ENCODE measurements around the gene BABAM2.

The BABAM2 gene

DNA sequence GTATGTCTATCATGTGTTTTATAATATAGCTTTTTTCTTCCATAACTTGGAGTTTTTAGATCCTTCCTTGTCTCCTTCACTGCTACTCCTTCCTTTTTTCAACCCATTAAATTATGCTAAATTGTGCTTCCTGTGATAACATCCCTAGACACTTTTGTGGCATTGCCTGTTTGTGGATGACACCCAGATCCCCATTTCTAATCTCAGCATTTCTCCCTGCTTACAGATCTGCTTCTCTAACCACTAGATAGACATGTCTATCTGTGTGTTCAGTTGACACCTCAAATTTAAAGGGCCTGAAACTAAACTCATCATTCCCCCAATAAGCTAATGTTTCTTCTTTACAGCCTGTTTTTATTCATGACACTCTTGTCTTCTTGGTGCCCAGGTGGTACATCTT, 244.8 kb downstream of the BABAM2 start:
- DNase-seq = no peak

DNA sequence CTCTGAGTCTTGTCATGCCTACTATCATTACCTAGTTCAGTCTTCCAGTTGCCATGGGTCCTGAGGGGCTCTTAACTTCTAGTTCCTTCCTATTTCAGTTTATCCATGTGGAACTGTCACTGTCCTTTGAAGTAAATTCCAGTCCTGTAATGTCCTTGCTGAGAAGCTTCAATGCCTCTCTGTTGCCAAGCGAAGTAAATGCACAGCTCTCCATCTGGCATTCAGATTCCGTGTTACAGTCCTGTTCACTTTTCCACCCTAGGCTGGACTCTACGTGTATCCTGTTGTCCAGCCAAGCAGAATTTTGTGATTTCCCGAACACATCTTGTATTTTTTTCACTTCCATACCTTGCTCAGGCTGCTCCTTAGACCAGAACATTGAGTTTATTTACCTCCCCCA, 245.3 kb downstream of the BABAM2 start:
- no peak for DNase-seq

DNA sequence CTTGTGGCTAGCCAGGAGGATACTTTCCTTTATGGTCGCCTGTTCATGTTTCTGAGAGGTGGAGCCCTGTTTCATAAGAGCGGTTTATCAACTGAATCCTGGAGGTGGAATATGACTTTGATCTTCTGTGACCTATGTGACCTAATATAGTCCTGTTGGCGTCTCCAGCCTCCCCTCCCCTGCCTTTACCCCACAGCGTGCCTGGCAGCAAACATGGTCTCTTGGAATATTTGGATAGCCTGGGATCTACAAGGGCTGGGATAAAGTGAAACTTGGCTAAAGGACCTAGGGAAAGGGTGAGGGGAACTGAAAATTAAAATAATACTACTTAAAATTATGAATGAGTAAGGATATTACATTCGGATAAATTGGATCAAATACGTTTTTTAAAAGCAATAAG, 246.0 kb downstream of the BABAM2 start:
- no peak for DNase-seq

DNA sequence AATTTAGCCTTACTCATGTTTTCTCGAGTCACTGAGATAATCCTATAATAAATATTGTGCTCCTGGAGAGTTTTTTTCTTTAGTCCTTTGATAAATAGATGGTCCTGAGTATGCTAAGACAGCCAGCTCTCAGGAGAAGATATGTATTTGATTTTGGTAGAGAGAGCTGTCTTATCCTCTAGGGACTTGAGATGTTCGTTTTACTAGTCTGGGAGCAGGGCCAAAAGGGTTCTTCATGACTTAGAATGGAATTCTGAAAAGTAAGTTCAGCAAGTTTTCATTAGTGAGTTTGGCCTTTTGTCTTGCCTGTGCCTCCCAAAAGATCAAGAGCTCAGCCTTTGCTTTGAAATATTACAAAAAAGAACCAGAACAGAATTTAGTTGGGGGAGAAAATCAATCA, 246.7 kb downstream of the BABAM2 start:
- no peak for DNase-seq

DNA sequence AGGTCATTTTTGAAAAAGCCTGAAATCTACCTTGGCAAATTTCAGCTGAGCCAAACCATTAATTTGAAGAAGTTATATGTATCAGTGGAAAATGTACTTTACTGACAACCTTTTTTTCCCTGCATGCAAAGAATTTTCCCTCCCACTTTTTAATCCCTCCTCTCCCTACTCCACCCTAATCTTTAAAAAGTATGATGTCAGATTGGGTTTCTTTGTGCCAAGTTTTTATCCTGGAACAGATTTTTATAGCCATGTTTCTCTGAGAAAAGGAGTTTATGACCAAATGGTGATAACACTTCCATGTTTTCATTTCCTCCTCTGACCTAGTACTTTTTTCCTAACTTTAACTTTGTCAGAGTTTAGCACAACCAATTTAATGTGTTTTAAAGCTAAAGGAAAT, 251.9 kb downstream of the BABAM2 start:
- DNase-seq = no peak

DNA sequence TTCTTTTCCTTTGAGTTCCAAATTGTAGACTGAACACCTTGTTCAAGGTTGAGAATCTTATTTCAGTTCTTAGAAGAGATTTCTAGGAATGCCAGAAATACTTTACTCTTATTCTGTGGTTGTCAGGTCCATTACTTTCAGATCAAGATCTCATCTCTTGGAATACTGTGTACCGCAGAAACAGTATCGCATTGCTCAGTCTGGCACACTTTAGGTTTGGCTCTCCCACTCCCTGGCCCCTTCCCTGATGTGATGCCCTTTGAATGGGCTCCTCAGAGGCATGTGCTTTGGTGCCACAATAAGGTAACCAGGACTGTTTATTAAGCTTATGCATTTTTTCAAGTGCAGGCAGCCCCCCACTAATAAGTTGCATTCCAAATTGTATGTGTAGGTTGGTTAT, 257.5 kb downstream of the BABAM2 start:
- DNase-seq = no peak

DNA sequence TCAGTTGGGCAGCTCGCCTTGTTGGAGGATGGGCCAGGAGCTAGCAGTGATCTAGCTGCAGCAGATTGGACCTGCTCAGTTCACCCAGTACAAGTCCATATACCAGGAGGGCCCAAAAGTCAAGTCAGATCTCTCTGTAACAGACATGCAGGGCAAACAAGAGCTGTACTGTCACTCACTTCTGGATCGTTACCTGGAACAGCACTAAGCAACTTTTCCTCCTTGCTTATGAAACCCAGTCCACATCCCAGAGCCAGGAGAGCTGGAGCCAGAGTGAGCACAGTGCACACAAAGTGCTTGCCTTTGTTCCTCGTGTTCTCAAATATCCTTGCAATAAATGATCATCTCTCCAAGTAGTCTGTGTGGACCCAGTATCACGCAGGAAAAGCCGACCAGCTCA, 258.0 kb downstream of the BABAM2 start:
- DNase-seq = no peak

DNA sequence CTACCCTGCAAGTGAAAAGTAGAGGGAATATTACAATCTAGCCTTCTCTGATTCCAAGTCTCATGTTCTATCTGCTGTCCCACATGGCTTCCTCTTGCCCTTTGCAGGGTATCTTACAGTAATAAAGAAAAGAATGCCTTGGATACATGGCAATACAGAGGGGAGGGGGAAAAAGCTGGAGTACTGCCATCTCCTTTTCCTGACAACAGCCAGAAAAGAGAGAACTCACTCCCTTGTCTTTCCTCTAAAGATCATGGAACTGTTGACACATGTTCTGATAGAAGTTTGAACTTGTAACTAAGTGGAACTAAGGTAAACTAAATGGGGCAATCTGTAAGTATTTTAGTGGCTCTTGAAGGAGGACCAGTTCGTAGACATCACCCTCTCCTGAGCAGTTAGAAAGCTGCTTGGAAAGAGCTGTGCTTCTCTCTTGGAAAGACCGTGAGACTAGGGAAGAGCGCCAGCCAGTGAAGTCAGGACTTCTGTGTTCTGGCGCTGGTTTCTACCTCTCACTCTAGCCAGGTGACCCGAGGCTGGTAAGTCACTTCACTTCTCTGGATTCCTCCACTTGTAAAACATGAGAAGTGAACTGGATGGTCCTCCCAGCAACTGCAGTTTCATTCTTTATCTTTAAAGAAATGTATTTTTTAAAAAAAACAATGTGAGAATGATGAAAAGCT, 259.8 kb downstream of the BABAM2 start:
- no peak for DNase-seq

DNA sequence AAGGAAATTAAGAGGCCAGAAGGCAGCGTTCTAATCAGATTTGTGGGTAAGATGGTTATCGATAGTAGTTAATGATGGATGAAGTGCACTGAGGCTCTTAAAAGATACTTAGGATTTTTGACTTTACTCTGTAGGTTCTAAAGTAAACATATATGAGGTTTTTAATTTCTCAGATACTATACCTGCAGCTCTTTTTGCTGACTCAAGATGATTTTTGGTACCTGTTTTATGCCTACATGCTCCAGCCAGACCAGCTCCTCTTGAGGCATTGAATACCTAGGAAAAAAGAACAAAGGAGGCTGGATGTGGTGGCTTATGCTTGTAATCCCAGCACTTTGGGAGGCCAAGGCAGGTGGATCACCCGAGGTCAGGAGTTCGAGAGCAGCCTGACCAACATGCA, 260.5 kb downstream of the BABAM2 start:
- no peak for DNase-seq

DNA sequence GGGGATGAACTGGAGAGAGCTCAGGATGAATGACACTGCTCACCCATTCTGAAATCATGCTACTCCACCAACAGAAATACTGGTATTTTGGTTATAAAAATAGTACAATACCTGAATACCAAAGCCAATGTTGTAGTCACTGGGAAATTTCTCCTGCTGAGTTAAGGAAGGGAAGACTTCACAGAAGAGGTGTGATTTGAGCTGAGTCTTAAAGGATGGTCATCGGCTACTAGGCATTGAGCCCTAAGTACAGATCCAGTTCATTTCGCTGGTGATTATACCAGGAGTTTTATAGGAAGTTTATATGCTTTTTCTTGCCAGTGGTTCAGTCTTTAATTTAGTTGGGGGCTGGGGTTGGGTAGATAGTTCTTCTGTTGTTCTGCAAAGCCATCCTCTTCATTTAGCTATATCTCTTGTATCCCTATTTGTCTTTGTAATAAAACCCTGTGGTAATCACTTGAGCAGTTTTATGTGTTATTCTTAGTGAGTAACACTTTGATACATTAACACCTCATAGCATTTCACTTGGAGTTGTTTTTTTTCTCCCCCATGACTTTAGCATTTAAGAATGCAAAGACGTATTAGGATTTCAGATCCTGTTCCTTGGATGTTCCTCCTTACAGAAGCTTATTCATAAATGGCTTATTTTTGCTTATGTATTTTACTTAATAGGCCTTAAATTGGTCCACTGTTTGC, 262.2 kb downstream of the BABAM2 start:
- DNase-seq = no peak

DNA sequence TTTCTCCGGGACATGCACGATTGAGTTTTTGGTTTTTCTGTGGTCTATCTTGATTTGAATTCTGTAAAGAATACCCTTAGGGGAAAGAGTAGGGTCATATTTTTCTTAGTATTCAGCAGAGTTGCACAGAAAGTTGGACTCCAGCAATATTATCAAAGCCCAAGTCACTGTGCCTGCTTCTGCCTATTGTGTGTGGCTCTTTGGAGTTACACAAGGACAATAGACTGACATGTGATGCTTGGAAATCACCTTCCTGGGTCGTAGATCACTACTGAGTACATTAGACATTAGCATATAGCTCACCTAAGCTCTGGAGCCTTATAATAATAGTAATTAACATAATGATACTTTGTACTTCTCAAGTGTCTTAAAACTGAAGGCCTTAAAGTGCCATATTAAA, 263.3 kb downstream of the BABAM2 start:
- no peak for DNase-seq

DNA sequence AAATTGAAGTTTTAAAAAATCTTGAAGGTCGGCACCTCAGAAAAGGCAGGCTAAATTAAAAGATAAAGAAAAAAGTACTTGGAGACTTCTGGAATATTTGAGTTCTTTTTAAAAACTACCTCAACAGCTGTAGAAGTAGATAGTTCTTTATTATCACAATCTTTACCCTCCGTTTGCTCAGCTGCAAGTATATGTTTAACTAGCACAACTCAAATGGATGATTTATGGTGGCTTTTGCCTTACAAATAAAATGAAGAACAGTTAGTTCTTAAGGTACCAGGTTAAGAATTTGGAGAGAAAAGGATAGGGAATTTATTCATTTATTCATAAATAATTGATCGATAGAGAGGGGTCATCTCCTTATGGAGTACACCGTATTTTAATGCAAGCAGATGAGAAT, 264.6 kb downstream of the BABAM2 start:
- no peak for DNase-seq

DNA sequence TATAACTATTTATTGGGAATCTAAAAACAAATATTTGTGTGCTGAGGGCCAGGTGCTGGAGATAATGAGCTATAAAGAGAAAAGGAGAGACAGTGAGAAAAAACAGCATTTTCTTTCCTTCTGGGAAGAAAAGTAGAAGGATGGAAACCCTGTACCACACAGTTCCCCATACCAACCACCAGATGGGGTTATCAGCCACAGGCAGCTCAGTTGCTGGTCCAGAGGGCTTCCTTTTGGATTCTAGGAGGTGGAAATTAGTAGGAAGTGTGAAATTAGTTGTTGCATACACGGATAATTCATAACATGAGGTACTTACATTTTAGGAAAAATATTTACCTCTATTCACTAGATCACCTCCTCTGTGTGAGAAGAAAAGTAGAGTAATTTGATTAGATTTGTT, 265.1 kb downstream of the BABAM2 start:
- peak; percentile 4 for DNase-seq

DNA sequence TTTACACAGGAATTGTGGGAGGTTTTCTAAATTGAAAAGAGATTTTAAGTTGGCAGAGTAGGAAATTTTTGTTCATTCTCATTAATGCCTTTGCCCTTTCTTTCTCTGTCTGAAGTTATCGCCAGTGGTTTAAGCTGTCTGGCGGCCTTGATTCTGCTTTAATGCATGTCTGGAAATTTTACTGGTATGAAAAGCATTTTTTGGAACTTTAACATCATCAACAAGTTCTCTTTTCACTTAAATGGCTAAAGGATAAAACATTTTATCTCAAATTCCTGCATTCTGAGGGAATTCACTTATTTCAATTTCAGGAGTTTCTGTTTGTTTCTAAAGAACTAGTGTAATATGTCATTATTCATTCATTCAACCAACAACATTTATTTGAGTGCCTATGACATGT, 268.3 kb downstream of the BABAM2 start:
- DNase-seq = no peak

DNA sequence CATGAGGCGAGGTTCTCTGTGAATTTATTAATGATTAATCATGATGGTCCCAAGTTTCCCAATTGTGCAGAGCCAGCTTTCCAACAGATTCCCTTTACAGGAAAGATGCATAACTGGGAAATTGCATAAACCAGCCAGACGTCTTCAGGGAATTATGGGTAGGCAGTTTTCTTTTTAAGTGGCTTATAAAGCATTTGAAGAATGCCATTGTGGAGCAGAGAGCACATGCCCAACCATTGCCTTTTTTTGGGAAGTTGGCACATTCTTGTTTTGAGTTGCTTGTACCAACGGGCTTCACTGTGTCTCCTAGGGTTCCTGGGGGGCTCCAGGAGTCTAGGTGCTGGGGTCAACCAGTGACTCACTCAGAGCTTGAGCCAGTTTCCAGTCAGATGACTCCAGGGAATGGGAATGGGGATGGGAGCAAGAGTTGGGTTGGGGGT, 270.5 kb downstream of the BABAM2 start:
- DNase-seq = no peak

DNA sequence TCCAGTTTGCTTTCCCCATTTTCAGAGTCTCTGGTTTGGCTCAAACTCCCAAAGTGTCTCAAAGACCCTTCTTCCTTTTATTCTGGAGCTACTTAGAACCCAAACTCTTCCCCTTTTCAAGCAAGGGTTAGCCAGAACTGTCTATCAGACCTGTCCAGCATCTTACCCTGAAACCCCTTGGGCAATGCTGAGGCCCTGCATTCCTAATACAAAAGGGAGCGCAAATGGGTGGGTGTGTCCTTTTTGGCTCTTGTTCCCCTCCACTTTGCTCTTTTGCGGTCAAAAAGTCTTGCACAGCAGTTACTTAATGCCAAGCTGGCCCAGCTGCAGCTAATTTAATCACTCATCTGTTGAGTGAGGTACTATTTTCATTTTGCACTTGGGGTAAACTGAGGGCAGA, 270.9 kb downstream of the BABAM2 start:
- no peak for DNase-seq

DNA sequence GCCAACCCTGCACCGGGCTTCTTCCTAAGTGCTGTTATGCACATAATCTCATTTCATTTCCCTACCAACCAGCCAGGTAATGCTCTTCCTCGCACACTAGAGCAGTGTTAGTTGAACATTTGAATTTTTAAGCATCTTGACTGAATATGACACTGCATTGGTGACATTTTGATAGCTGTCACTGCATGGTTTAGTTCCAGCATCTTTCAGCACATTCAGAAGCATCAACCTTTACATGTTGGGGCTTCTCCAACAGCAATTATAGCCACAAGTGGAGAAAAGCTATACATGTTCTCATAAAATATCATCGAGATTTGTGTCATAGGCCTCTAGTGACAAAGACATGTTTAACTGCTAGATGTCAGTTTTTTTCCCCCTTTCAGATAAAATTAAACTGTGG, 272.0 kb downstream of the BABAM2 start:
- DNase-seq = no peak

DNA sequence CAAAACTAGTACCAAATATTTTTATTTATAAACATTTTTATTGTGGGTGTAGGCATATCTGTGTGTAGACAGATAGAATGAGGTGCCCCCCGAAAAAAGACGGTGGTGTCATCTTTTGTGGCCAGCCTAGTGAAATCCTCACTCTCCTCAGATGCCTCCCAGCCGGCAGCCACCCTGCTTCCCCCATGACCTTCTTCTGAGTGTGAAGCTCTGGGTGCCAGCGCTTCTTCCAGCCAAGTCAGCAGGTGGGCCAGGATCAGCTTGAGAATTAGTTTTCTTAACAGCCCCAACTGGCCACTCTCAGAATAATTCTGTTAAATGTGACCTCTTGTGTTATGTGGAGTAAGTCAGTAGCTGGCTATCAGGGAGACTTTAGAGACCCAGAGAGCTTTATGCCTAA, 272.5 kb downstream of the BABAM2 start:
- no peak for DNase-seq

DNA sequence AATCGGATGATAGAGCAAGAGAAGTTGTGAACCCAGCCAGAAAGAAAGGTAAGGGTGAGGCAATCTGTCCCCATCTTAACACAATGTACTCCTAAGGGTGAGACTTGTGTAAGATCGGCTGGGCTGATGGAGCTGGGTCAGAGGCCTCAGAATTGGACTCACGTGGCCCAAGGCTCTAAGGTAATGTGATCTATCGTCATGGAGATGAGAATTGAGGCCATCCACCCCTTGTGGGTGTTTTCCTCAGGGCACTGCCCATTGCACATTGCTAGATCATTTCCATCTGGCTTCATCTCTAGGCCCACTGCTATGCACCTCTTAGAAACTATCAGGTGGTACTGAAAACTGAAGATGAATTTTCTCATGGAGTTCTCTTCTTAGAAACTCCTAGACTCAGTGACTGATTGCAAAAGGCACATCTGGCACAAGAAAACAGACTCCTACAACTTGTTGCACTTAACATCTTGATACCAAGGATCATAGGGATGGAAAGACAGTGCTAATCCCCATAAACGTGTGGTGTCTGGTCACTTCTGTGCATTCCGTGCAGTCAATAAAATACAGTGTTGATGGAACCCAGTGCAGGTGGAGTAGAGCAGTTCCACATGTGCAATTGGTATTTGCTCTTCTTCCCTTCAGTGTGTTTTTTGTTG, 273.2 kb downstream of the BABAM2 start:
- no peak for DNase-seq

DNA sequence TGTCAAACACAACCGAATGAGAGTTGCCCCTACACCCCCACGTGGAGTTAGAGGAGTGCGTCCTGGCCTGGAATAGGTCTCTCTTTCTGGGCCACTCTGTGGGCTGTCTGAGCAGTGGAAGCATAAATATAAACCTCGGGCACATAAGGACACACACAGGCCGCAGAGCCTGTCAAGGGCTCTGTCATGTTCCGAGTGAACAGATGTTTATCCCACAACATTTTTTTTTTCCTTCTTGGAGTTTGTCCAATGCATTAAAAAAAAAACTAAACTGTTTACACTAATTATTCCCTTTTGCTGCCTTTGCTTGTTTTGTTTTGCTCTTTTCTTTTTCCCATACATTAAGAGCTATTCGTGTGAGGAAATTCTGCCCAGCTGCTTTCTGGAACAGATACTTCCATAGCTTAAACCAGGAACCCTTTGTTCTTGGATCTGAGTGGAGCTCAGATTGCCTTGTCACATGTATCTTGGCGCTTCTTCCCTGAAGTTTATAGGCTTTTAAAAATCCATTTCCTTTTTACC, 273.8 kb downstream of the BABAM2 start:
- peak; percentile 95 for DNase-seq

DNA sequence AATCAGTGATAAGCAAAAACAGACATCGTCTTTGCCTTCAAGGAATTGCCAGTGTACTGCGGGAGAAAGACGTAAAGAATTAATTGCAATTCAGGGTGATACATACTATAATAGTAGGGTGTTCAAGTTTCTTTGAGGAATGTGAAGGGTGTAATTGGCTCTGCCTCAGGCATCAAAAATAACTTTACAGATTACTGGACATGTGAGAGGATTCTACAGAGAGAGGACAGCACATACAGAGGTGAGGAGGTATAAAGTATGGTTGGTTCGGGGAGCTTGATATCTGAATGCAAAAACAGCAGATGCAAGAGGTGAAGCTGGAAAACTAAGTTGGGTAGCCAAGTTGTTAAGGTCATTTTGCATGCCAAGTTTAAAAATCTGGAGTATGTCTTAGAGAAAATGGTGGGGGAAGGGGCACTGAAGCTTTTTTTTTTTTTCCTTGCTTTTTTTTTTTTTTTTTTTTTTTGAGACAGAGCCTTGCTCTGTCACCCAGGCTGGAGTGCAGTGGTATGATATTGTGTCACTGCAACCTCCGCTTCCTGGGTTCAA, 274.6 kb downstream of the BABAM2 start:
- DNase-seq = no peak

DNA sequence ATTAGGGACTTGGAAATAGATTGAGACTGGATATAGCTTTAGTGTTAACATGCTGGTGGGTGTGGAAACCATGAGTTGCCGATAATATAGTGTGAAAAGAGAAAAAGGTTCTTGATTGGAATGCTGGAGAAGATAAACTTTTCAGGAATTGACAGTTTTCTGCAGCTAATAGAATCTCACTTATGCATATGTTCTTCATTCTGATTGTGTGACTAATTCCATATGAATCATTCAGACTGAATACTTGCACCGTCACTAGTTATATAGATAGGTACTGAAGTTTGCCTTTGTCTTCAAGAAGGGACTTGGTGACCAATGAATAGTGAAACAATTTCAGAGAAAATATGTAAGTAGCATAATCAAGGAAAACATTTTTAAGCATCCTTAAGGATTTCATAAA, 276.4 kb downstream of the BABAM2 start:
- no peak for DNase-seq

DNA sequence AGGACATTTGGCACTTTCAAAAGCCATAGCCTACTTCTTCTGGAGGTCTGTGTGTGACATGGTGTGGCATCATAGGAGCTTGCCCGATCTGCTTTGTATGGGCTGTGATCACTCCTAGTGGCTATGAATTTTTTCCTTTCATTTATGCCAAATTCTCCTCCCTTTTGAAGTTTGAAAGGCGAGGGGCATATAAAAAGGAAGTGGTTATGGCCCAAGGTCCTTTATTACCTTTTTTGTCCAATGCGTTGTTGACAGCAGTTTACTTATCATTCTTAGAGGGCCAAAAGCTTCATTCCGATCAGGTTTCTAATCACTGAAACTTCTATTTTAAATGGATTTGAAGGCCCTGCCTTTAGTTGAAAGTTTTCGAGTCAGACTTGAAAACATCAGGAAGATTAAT, 277.8 kb downstream of the BABAM2 start:
- DNase-seq = no peak

DNA sequence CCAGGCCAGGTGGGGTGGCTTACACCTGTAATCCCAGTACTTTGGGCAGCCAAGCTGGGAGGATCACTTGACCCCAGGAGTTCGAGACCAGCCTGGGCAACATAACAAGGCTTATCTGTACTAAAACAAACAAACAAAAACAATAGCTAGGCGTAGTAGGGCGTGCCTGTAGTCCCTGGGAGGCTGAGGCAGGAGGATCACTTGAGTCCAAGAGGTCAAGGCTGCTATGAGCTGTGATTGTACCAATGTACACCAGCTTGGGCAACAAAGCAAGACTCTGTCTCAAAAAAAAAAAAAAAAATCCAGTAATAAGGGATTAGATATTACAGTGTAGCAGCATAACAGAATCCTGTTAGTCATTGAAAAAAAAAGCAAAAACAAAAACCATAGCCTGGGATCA, 279.0 kb downstream of the BABAM2 start:
- DNase-seq = no peak
